Measurements from ENCODE around the gene MYL2.

DNA sequence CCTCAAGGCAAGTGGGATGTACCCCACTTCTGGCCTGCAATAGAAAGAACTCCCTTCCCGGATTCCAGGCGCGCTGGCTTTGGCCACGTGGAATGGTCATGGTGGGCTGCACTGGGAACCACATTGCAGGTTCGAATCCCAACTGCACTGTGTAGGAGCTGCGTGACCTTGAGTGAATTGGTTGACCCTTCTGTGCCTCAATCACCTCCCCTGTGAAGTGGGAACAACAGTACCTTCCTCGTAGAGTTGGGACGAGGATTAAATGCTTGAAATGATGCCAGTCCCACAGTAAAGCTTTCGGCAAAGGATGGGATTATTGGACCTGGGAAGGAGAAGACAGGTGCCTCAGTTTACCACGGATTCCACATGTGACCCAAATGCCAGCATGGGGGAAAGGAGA is 36.8 kb upstream of the MYL2 start:
- TF ChIP-seq, protein P1, sequence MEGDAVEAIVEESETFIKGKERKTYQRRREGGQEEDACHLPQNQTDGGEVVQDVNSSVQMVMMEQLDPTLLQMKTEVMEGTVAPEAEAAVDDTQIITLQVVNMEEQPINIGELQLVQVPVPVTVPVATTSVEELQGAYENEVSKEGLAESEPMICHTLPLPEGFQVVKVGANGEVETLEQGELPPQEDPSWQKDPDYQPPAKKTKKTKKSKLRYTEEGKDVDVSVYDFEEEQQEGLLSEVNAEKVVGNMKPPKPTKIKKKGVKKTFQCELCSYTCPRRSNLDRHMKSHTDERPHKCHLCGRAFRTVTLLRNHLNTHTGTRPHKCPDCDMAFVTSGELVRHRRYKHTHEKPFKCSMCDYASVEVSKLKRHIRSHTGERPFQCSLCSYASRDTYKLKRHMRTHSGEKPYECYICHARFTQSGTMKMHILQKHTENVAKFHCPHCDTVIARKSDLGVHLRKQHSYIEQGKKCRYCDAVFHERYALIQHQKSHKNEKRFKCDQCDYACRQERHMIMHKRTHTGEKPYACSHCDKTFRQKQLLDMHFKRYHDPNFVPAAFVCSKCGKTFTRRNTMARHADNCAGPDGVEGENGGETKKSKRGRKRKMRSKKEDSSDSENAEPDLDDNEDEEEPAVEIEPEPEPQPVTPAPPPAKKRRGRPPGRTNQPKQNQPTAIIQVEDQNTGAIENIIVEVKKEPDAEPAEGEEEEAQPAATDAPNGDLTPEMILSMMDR (IDR thresholded peaks at IDR 0.05) = no peak
- no peak for TF ChIP-seq POLR2A (IDR thresholded peaks at IDR 0.05)
